Uterus (tissue), 4 donors: ENCODE measurements around the gene PACS1. TPM values are rescaled to one million over a fixed set of nuclear protein-coding genes. Genes with fewer than 3 reads are reported as not detected.

Experiments
- DNase-seq, 2 donors: peaks; one replicate each; pipeline ENCODE4 v3.0.0-alpha.2; 2019 to 2020
- H3K27ac ChIP-seq, 2 donors: fragments of 200-600 bp; sonication (generic); 1 replicate in 1 of 2; 2 replicates in 1 of 2; pipeline ENCODE4 v1.5.1; 2016 to 2018
- H3K27me3 ChIP-seq, 2 donors: fragments of 200-600 bp; sonication (generic); one replicate each; pipeline ENCODE4 v1.5.1; 2018 to 2019; ENCODE audit warnings: control low read depth in 1 of 2
- H3K36me3 ChIP-seq, 2 donors: fragments of 200-600 bp; sonication (generic); one replicate each; pipeline ENCODE4 v1.5.1; 2019; ENCODE audit warnings: control low read depth in 1 of 2
- H3K4me1 ChIP-seq, 2 donors: fragments of 200-600 bp; sonication (generic); one replicate each; pipeline ENCODE4 v1.5.1; 2018 to 2019; ENCODE audit warnings: control low read depth in 1 of 2
- H3K4me3 ChIP-seq, 2 donors: fragments of 200-600 bp; sonication (generic); 1 replicate in 1 of 2; 2 replicates in 1 of 2; pipeline ENCODE4 v1.5.1; 2018 to 2019; ENCODE audit warnings: mild to moderate bottlenecking in 1 of 2
- H3K9me3 ChIP-seq, 2 donors: fragments of 200-600 bp; sonication (generic); one replicate each; pipeline ENCODE4 v1.5.1; 2019; ENCODE audit warnings: control low read depth in 1 of 2
- CTCF ChIP-seq, 4 experiments: fragments of 200-600 bp in 2 of 4; fragments of 450-650 bp in 2 of 4; sonication (generic) in 2 of 4; IDR thresholded peaks; one replicate each; pipeline ENCODE4 v1.5.1; 2016 to 2019; ENCODE audit warnings: antibody characterized with exemption in 4 of 4, mild to moderate bottlenecking in 2 of 4, moderate library complexity in 1 of 4
- POLR2A ChIP-seq, 2 donors: fragments of 450-650 bp; IDR thresholded peaks; one replicate each; pipeline ENCODE4 v1.6.1; 2016; ENCODE audit warnings: antibody characterized with exemption in 2 of 2, mild to moderate bottlenecking in 1 of 2, moderate library complexity in 1 of 2
- intact Hi-C: fragments of 100-400 bp; cut with DNase I; formaldehyde crosslinking; loops from one replicate; pipeline ENCODE4 v1.15.1; 2023; ENCODE audit warnings: low total_unique reads
- total RNA-seq, 4 donors: library from RNA; depleted of rRNA in 3 of 4; stranded (reverse); fragments of >200 nt in 3 of 4; gene quantifications; one replicate each; pipeline versions ENCODE4 v1.1.0 to v1.2.4, GENCODE V29; 2014 to 2023
- donor health status: DM: yes; HTN: yes; CAD: no.

The PACS1 gene
- total RNA-seq, 4 donors from 2014 or later = 2.9 to 79.2 (median 57.2) TPM

- TF ChIP-seq CTCF (IDR thresholded peaks at IDR 0.05) (no peak), POLR2A (IDR thresholded peaks at IDR 0.05) (no peak)
- no peak overlapping the region for H3K4me3 ChIP-seq
- no peaks in the 10 kb centered on the region for H3K36me3 ChIP-seq
- intact Hi-C loops = no loop called here
- no peak for DNase-seq
- H3K27me3 ChIP-seq = no peaks in the 10 kb centered on the region
- no peak overlapping the region for H3K27ac ChIP-seq
- H3K4me1 ChIP-seq = no peaks in the 10 kb centered on the region
- H3K9me3 ChIP-seq = no peaks in the 10 kb centered on the region
Measured at GRCh38 chr11:66146074-66146473, 76.0 kb downstream of the PACS1 start.

- no peaks in the 10 kb centered on the region for H3K4me1 ChIP-seq
- no peaks in the 10 kb centered on the region for H3K36me3 ChIP-seq
- H3K4me3 ChIP-seq = no peak overlapping the region
- intact Hi-C loops = no loop called here
- DNase-seq = no peak
- no peak for TF ChIP-seq CTCF (IDR thresholded peaks at IDR 0.05)
- no peaks in the 10 kb centered on the region for H3K27me3 ChIP-seq
- H3K27ac ChIP-seq = no peak overlapping the region
- H3K9me3 ChIP-seq = no peaks in the 10 kb centered on the region
Measured at GRCh38 chr11:66146940-66147339, 76.9 kb downstream of the PACS1 start.

- no peak for TF ChIP-seq POLR2A (IDR thresholded peaks at IDR 0.05)
- TF ChIP-seq CTCF (IDR thresholded peaks at IDR 0.05) = no peak
- H3K9me3 ChIP-seq = no peaks in the 10 kb centered on the region
- no peaks in the 10 kb centered on the region for H3K4me1 ChIP-seq
- no peak for DNase-seq
- no peaks in the 10 kb centered on the region for H3K27me3 ChIP-seq
- intact Hi-C loops = no loop called here
- H3K36me3 ChIP-seq = no peaks in the 10 kb centered on the region
- no peak overlapping the region for H3K4me3 ChIP-seq
- peak overlapping the region in 1 of 2 donors; percentile 37 for H3K27ac ChIP-seq
Measured at GRCh38 chr11:66150140-66150539, 80.1 kb downstream of the PACS1 start.

- no peaks in the 10 kb centered on the region for H3K9me3 ChIP-seq
- H3K4me1 ChIP-seq = no peaks in the 10 kb centered on the region
- no peaks in the 10 kb centered on the region for H3K27me3 ChIP-seq
- no peak overlapping the region for H3K4me3 ChIP-seq
- no peaks in the 10 kb centered on the region for H3K36me3 ChIP-seq
- DNase-seq = no peak
- TF ChIP-seq CTCF (IDR thresholded peaks at IDR 0.05) (no peak), POLR2A (IDR thresholded peaks at IDR 0.05) (no peak)
- intact Hi-C loops = no loop called here
- no peak overlapping the region for H3K27ac ChIP-seq
Measured at GRCh38 chr11:66150725-66151124, 80.7 kb downstream of the PACS1 start.

- no peaks in the 10 kb centered on the region for H3K36me3 ChIP-seq
- no peak overlapping the region for H3K4me3 ChIP-seq
- no peaks in the 10 kb centered on the region for H3K27me3 ChIP-seq
- no peaks in the 10 kb centered on the region for H3K9me3 ChIP-seq
- intact Hi-C loops = no loop called here
- DNase-seq = no peak
- H3K4me1 ChIP-seq = no peaks in the 10 kb centered on the region
- TF ChIP-seq CTCF (IDR thresholded peaks at IDR 0.05) (no peak), POLR2A (IDR thresholded peaks at IDR 0.05) (no peak)
- no peak overlapping the region for H3K27ac ChIP-seq
Measured at GRCh38 chr11:66151273-66151672, 81.2 kb downstream of the PACS1 start.
